Muscle of leg (tissue), 11 donors: ENCODE measurements around the gene SEC24C. TPM values are rescaled to one million over a fixed set of nuclear protein-coding genes. Genes with fewer than 3 reads are reported as not detected.
A peak's percentile ranks its signal among the peaks of the same experiment; 100 is the strongest.
"Not testable (repeated sequence)": the region's sequence is repeated elsewhere in the genome, so short reads cannot be mapped to it uniquely, and the experiment has no call there.

ENCODE experiments used
- DNase-seq: peaks from one replicate; pipeline ENCODE4 v3.0.0; 2013
- H3K27ac ChIP-seq: one replicate; pipeline ENCODE4 v1.5.1; 2013; ENCODE audit warnings: mild to moderate bottlenecking, low read length, control low read depth
- H3K27me3 ChIP-seq: one replicate; pipeline ENCODE4 v1.6.1; 2013; ENCODE audit warnings: low read length; ENCODE audit not compliant: control insufficient read depth, insufficient read depth
- H3K36me3 ChIP-seq: one replicate; pipeline ENCODE4 v1.6.1; 2013; ENCODE audit warnings: low read length; ENCODE audit not compliant: control insufficient read depth, insufficient read depth
- H3K4me1 ChIP-seq: one replicate; pipeline ENCODE4 v1.6.1; 2013; ENCODE audit warnings: low read length; ENCODE audit not compliant: control insufficient read depth, insufficient read depth
- H3K4me3 ChIP-seq: one replicate; pipeline ENCODE4 v1.5.1; 2013; ENCODE audit warnings: low read length, control low read depth
- H3K9me3 ChIP-seq: replicated peaks from 2 replicates; pipeline ENCODE4 v1.6.1; 2013; ENCODE audit warnings: low read depth, low read length; ENCODE audit not compliant: control insufficient read depth
- WGBS: methylation state at CpG from one replicate; pipeline ENCODE4 v1.1.5; 2013; ENCODE audit warnings: missing lambda C conversion rate; ENCODE audit not compliant: insufficient coverage; 5-methylcytosine and 5-hydroxymethylcytosine counted together
- polyA plus RNA-seq, 8 donors: library from polyadenylated mRNA; unstranded; fragments of 120-200 nt; gene quantifications; one replicate each; pipeline versions ENCODE4 v1.2.1 to v1.2.3, GENCODE V29; 2013; ENCODE audit warnings: inconsistent platforms in 1 of 8, low replicate concordance in 1 of 8; ENCODE audit not compliant: insufficient read length in 8 of 8, insufficient read depth in 1 of 8
- total RNA-seq: library from RNA; stranded (reverse); fragments of 120-200 nt; gene quantifications from one replicate; pipeline ENCODE4 v1.2.4, GENCODE V29; 2013

SEC24C gene
- total and polyA plus RNA-seq, 9 donors: 43.4 to 59.3 (median 49.3) TPM

DNA sequence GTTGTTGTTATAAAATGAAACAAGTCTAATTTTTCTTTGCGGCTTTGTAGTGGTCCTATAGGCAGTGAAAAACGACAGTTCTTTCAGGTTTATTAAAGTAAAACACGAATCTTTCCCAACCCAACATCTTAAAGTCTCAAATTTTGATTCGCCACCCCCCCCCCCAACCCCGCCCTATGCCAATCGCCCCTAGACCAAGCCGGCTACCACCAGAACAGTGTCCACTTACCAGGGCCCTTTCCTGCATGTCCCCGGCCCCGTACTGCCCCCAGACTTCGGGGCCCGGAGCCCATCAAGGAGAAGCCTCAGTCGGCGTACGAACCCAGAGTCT, 37.3 kb downstream of the SEC24C start:
- Histone ChIP-seq H3K9me3 (no peaks in the 10 kb centered on the region), H3K4me1 (peaks cover 15% of the 10 kb centered on the region), H3K4me3 (peak overlapping the region; percentile 97), H3K27ac (peak overlapping the region; percentile 95), H3K36me3 (peaks cover 21% of the 10 kb centered on the region), H3K27me3 (no peaks in the 10 kb centered on the region)
- DNase-seq: no peak
- WGBS: 0% methylated on average over 11 of the region's 14 CpGs

DNA sequence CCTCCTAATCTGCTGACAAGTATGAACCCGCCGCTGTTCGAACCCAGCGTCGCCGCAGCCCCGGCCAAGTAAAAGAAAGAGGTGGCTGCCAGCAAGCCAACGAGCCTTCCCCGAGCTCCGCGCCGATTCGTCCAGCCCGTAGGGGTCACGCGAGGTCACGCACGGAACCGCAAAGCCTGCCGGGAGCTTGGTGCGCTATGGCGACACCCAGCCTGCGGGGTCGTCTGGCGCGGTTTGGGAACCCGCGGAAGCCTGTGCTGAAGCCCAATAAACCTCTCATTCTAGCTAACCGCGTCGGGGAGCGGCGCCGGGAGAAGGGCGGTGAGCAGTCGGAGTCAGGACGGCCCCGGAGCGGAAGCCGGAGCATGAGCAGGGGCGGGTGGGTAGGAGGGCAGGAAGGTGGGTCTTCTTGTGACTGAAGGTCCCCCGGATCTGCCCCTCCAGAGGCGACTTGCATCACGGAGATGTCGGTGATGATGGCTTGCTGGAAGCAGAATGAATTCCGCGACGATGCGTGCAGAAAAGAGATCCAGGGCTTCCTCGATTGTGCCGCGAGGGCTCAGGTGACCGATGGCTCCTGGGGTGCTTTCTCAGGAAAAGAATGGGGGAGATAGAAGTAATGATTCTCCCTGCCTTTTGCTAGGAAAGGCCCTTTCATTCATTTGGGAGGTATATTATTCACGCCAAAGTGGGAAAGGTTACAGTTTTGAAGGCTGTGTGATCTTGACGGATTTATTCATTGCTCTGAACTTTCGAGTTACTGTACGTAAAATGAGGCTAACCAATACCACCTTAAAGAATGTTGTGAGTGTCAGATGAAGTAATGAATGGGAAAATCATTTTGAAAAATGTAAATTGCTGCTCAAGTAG, 37.9 kb downstream of the SEC24C start, which contains the start of gene CHCHD1:
Gene CHCHD1, plus strand, starts transcription at position 170 of the 870 bp plus-strand sequence. Its CDS starts 28 bp downstream, at position 198.
- H3K27me3 ChIP-seq: no peaks in the 10 kb centered on the region
- H3K9me3 ChIP-seq: no peaks in the 10 kb centered on the region
- H3K4me1 ChIP-seq: peaks cover 21% of the 10 kb centered on the region
- peak within 1 kb of the TSS; percentile 97 for H3K4me3 ChIP-seq
- peak; percentile 96 for DNase-seq
- 0% methylated on average over 46 of the region's 57 CpGs for WGBS
- H3K27ac ChIP-seq: peak within 1 kb of the TSS; percentile 95
- peaks cover 22% of the 10 kb centered on the region for H3K36me3 ChIP-seq

DNA sequence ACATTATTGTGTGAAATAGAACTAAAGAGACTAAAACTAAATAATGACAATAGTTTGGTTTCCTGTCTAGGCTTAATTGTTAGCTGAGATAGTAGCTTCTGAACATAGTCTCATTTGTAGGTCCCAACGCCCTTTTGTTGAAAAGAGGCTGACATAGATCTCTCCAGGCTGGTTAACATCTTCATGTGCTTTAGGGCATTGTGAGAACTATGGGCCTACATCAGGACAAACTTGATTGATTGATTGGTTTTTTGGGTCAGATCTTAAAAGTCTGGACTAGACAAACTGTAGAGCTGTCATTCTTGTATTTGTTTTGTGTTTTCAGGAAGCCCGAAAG, 38.5 kb downstream of the SEC24C start:
- peaks cover 22% of the 10 kb centered on the region for H3K36me3 ChIP-seq
- peak overlapping the region; percentile 97 for H3K4me3 ChIP-seq
- 17% methylated on average over 1 of the region's 2 CpGs for WGBS
- no peaks in the 10 kb centered on the region for H3K9me3 ChIP-seq
- H3K27me3 ChIP-seq: no peaks in the 10 kb centered on the region
- no peak for DNase-seq
- peaks cover 24% of the 10 kb centered on the region for H3K4me1 ChIP-seq
- no peak overlapping the region for H3K27ac ChIP-seq

DNA sequence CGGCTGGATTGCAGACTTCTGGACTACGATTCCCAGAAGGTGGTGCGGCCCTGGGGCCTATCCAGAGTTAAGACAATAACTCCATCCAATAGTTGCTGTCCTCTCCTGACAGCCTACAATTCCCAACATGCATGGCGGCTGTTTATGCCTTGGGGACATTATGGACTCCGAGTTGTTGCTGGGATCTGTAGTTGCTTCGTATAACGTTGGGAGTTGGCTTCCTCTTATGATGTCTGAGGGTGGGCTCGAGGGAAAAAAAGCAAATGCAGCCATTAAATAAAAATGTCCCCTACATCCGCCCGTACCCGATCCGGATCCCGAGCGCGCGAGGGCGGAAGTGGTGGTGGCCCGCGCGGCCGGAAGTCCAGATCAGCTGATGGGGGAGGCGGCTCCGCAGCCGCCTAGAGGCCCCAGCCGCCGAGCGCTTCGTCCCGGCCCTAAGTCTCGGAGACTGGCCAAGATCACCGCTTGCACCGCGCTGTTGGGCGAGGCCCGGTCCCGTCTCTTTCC, 41.1 kb downstream of the SEC24C start, which contains the start of gene ZSWIM8:
Gene ZSWIM8, plus strand, starts transcription at position 396 of the 510 bp plus-strand sequence. CDS start 273 bp downstream, outside the sequence.
- H3K36me3 ChIP-seq: peaks cover 21% of the 10 kb centered on the region
- H3K27me3 ChIP-seq: no peaks in the 10 kb centered on the region
- H3K27ac ChIP-seq: peak within 1 kb of the TSS; percentile 90
- no peaks in the 10 kb centered on the region for H3K9me3 ChIP-seq
- H3K4me3 ChIP-seq: peak within 1 kb of the TSS; percentile 94
- peaks cover 26% of the 10 kb centered on the region for H3K4me1 ChIP-seq
- DNase-seq: peak; percentile 100
- under 1% methylated on average over 31 of the region's 36 CpGs for WGBS

DNA sequence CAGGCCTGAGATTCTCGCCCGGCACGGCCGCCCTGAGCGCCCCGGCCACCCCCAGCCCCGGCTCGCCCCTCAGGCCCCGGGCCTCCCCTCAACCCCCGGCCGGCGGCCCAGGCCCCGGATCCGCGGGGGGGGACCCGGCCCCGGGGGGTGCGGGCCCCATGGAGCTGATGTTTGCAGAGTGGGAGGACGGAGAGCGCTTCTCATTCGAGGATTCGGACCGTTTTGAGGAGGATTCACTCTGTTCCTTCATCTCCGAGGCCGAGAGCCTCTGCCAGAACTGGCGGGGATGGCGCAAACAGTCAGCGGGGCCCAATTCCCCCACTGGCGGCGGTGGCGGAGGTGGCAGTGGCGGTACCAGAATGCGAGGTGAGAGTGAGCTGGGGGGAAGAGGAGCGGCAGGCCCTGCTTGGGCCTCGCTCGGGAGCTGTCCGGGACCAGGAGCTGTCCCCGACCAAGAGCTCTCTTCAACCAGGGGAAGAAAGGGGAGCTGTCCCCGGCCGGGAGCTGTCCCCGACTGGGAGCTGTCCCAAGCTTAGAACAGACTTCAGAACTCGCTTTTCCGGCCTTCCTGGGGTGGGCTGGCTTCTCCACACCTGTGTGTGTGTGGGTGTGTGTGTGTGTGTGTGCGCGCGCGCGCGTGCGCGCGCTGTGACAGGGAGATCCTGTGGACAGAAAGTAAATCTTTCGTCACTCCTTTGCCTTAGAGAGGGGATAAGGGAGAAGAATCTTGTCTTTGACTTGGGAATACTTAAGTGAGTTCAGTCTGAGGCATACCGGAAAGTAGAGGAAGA, 41.7 kb downstream of the SEC24C start:
- H3K4me3 ChIP-seq: peak overlapping the region; percentile 94
- peaks cover 22% of the 10 kb centered on the region for H3K4me1 ChIP-seq
- DNase-seq: peak; percentile 51
- no peaks in the 10 kb centered on the region for H3K9me3 ChIP-seq
- H3K36me3 ChIP-seq: peaks cover 26% of the 10 kb centered on the region
- peak overlapping the region; percentile 90 for H3K27ac ChIP-seq
- under 1% methylated on average over 51 of the region's 54 CpGs for WGBS
- H3K27me3 ChIP-seq: no peaks in the 10 kb centered on the region

DNA sequence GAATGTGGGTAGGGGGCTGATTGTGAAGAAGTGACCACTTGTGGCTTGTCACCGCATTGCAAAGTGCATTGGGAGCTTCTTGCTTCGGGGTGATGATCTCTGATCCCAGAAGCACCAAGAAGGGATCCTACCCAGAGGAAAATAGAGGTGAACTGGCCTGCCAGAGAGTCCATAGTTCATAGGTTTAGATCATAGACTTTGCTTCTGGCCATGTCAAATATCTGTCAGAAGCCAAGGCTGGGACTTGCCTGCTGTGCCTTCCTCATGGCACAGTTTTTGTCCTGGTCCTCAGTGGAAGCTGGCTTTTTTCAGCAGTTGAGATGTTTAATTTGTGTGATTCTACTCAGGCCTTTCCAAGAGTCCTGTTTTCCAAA, 42.3 kb downstream of the SEC24C start:
- Histone ChIP-seq H3K36me3 (peaks cover 32% of the 10 kb centered on the region), H3K4me1 (peaks cover 19% of the 10 kb centered on the region), H3K9me3 (no peaks in the 10 kb centered on the region), H3K4me3 (peak overlapping the region; percentile 94), H3K27ac (peak overlapping the region; percentile 90), H3K27me3 (no peaks in the 10 kb centered on the region)
- DNase-seq: no peak
- 8% methylated on average over 2 of the region's 2 CpGs for WGBS

DNA sequence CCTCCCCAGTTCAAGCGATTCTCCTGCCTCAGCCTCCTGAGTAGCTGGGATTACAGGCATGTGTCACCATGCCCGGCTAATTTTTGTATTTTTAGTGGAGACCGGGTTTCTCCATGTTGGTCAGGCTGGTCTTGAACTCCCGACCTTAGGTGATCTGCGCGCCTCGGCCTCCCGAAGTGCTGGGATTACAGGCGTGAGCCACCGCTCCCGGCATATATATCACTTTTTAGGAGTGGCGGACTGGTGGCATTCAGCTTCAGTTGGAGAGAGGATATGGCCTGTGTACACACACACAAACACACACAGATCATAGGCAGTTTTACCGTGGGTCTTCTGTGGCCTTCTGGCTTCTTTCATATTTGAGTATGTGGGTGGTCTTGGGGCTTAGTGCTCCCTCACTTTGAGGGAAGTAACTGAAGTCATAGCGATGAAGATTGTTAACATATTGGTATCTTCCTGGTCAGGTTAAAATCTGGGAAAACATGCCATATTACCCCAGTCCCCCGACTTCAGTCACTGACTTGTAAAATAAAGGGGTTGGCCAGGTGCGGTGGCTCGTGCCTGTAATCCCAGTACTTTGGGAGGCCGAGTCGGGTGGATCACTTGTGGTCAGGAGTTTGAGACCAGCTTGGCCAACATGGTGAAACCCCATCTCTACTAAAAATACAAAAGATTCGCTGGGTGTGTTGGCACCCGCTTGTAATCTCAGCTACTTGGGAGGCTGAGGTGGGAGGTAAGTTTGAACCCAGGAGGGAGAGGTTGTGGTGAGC, 43.0 kb downstream of the SEC24C start:
- not testable (repeated sequence) for H3K27ac ChIP-seq, H3K4me3 ChIP-seq, H3K27me3 ChIP-seq, DNase-seq, H3K9me3 ChIP-seq
- H3K4me1 ChIP-seq: peaks cover 19% of the 10 kb centered on the region
- 82% methylated on average over 5 of the region's 21 CpGs for WGBS
- H3K36me3 ChIP-seq: peaks cover 39% of the 10 kb centered on the region

DNA sequence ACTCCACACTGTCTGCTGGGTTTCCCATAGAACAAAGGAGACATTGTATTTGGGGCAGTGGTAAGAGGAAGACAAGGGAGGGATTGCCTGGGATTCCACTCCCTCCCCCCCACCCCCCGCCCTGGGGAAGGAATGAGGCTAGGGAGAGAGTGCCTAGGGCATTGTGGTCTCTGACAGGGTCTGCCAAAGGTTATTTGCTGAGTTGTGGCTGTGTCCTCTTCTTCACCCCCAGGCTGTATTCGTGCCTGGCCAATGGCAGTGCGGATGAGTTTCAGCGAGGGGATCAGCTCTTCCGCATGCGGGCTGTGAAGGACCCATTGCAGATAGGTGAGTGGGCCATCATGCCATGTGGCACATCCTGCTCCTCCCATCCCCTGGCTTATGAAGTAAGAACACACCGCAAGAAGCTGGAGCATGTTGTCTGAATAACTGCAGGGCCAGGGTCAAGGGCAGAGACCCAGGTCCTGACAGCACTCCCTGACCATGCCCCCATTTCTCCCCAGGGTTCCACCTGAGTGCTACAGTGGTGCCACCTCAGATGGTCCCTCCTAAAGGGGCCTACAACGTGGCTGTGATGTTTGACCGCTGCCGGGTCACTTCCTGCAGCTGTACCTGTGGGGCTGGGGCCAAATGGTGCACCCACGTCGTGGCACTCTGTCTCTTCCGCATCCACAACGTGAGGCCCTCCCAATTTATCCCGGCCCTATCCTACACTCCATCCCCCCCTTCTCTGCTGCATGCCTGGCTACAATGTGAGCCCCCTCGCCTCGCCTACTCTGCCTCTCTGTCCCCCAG, 44.9 kb downstream of the SEC24C start:
- no peak overlapping the region for H3K4me3 ChIP-seq
- WGBS: 86% methylated on average over 13 of the region's 17 CpGs
- no peak overlapping the region for H3K27ac ChIP-seq
- no peaks in the 10 kb centered on the region for H3K27me3 ChIP-seq
- DNase-seq: no peak
- H3K36me3 ChIP-seq: peaks cover 58% of the 10 kb centered on the region
- no peaks in the 10 kb centered on the region for H3K9me3 ChIP-seq
- H3K4me1 ChIP-seq: peaks cover 16% of the 10 kb centered on the region

DNA sequence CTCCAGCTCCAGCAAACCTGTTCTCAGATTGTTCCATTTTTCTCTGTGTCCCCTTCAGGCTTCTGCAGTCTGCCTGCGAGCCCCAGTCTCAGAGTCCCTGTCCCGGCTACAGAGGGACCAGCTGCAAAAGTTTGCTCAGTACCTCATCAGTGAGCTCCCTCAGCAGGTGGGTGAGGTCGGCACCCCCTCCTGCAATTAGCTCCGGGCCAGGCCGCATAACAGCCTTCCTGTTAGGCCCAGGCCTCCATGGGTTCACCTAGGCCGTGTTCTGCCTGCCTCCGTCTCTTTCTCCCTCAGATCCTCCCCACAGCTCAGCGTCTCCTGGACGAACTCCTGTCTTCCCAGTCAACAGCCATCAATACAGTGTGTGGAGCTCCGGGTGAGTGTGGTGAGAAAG, 45.5 kb downstream of the SEC24C start:
- Histone ChIP-seq H3K4me3 (no peak overlapping the region), H3K9me3 (no peaks in the 10 kb centered on the region), H3K27me3 (no peaks in the 10 kb centered on the region), H3K36me3 (peaks cover 64% of the 10 kb centered on the region), H3K27ac (no peak overlapping the region), H3K4me1 (peaks cover 16% of the 10 kb centered on the region)
- 91% methylated on average over 5 of the region's 10 CpGs for WGBS
- no peak for DNase-seq
